Gastrocnemius medialis (tissue), 4 donors: ENCODE results near the gene AHNAK2. TPM values are rescaled to one million over a fixed set of nuclear protein-coding genes. Genes with fewer than 3 reads are reported as not detected.
A peak's percentile ranks its signal among the peaks of the same experiment; 100 is the strongest.

Experiments used
- ATAC-seq, 2 donors: fragments of 150-250 bp; one replicate each; pipeline ENCODE4 v1.9.1; 2016
- DNase-seq, 2 donors: peaks; one replicate each; pipeline ENCODE4 v3.0.0-alpha.2; 2019
- H3K27ac ChIP-seq, 4 donors: fragments of 200-600 bp; sonication (generic); 1 replicate in 1 of 4; 2 replicates in 3 of 4; pipeline ENCODE4 v1.5.1; 2016 to 2018; ENCODE audit warnings: mild to moderate bottlenecking in 2 of 4, moderate library complexity in 1 of 4
- H3K27me3 ChIP-seq, 3 donors: fragments of 200-600 bp; sonication (generic) in 2 of 3; 1 replicate in 1 of 3; 2 replicates in 2 of 3; pipeline versions ENCODE4 v1.5.1 to v1.6.0; 2016 to 2019; ENCODE audit warnings: mild to moderate bottlenecking in 1 of 3, moderate library complexity in 1 of 3
- H3K36me3 ChIP-seq, 2 donors: fragments of 200-600 bp; sonication (generic) in 1 of 2; one replicate each; pipeline ENCODE4 v1.5.1; 2017 to 2018
- H3K4me1 ChIP-seq, 2 donors: fragments of 200-600 bp; sonication (generic) in 1 of 2; one replicate each; pipeline ENCODE4 v1.5.1; 2016 to 2017; ENCODE audit warnings: mild to moderate bottlenecking in 2 of 2
- H3K4me3 ChIP-seq, 4 donors: fragments of 200-600 bp; sonication (generic) in 3 of 4; 1 replicate in 1 of 4; 2 replicates in 3 of 4; pipeline ENCODE4 v1.5.1; 2016 to 2019; ENCODE audit warnings: mild to moderate bottlenecking in 2 of 4
- H3K9me3 ChIP-seq, 3 donors: fragments of 200-600 bp; sonication (generic) in 2 of 3; 1 replicate in 1 of 3; 2 replicates in 2 of 3; pipeline ENCODE4 v1.5.1; 2016 to 2019
- CTCF ChIP-seq, 5 experiments: fragments of 450-650 bp in 3 of 5; fragments of 200-600 bp in 2 of 5; sonication (generic) in 2 of 5; IDR thresholded peaks in 4 of 5; conservative IDR thresholded peaks in 1 of 5; 1 replicate in 4 of 5; 2 replicates in 1 of 5; pipeline ENCODE4 v1.5.1; 2016 to 2019; ENCODE audit warnings: antibody characterized with exemption in 5 of 5, mild to moderate bottlenecking in 3 of 5, moderate library complexity in 3 of 5
- POLR2A ChIP-seq, 2 donors: fragments of 450-650 bp; IDR thresholded peaks; one replicate each; pipeline ENCODE4 v1.6.1; 2017; ENCODE audit warnings: antibody characterized with exemption in 2 of 2, mild to moderate bottlenecking in 2 of 2, moderate library complexity in 2 of 2
- in situ Hi-C, 4 donors: fragments of 200-750 bp; cut with MboI; loops; one replicate each; pipeline versions ENCODE4 v1.15.0 to v1.8.0; 2017; ENCODE audit warnings: low sequenced_read_pairs in 4 of 4
- intact Hi-C: fragments of 100-400 bp; cut with DNase I; formaldehyde crosslinking; loops from one replicate; pipeline ENCODE4 v1.15.1; 2023; ENCODE audit warnings: low total_unique reads
- total RNA-seq, 4 donors: library from RNA; depleted of rRNA; stranded (reverse); fragments of >200 nt; gene quantifications; one replicate each; pipeline versions ENCODE4 v1.1.0 to v1.2.3, GENCODE V29; 2016

Gene AHNAK2
- total RNA-seq, 4 donors from 2014 or later = 2.0 to 8.6 (median 3.4) TPM

GRCh38 chr14:105021656-105022275 lies 43.6 kb upstream of the AHNAK2 start:
- peak in 1 of 2 donors; percentile 11 for ATAC-seq
- Histone ChIP-seq H3K27me3 (no peaks in the 10 kb centered on the region), H3K4me1 (peaks cover 16 to 23% of the 10 kb centered on the region in 2 donors), H3K36me3 (no peaks in the 10 kb centered on the region), H3K9me3 (no peaks in the 10 kb centered on the region), H3K4me3 (peak overlapping the region; percentile 70 to 83 (median 76)), H3K27ac (peak overlapping the region; percentile 75 to 91 (median 86))
- intact Hi-C loops = loop anchor here (1.0 to 5.0 kb wide), 4 partner anchors 24 to 194 kb away; partner anchors contain the start of gene CLBA1
- DNase-seq = no peak
- TF ChIP-seq POLR2A (IDR thresholded peaks at IDR 0.05) = no peak
- TF ChIP-seq CTCF (IDR thresholded peaks at IDR 0.05 in 4 of 5, conservative IDR thresholded peaks at IDR 0.05 in 1 of 5) = no peak
- in situ Hi-C loops = no loop called here

- no peaks in the 10 kb centered on the region for H3K36me3 ChIP-seq
- TF ChIP-seq POLR2A (IDR thresholded peaks at IDR 0.05) (peak; percentile 75 to 82), CTCF (IDR thresholded peaks at IDR 0.05 in 4 of 5, conservative IDR thresholded peaks at IDR 0.05 in 1 of 5) (peak in 1 of 5 experiments; percentile 16)
- peaks cover 16 to 23% of the 10 kb centered on the region in 2 donors for H3K4me1 ChIP-seq
- DNase-seq = peak; percentile 88 to 94
- H3K9me3 ChIP-seq = no peaks in the 10 kb centered on the region
- intact Hi-C loops (loop anchor here (1.0 to 5.0 kb wide), 4 partner anchors 24 to 194 kb away; partner anchors contain the start of gene CLBA1), in situ Hi-C loops (no loop called here)
- no peaks in the 10 kb centered on the region for H3K27me3 ChIP-seq
- peak within 1 kb of the TSS; percentile 70 to 83 (median 80) for H3K4me3 ChIP-seq
- H3K27ac ChIP-seq = peak within 1 kb of the TSS; percentile 75 to 91 (median 86)
- peak; percentile 97 for ATAC-seq
Measured at GRCh38 chr14:105020815-105021655, 42.9 kb upstream of the AHNAK2 start, which contains the start of gene CDCA4. TSS of gene CDCA4 (minus strand) at chr14:105021083. CDS start at chr14:105011929, 9,154 bp downstream.

- Histone ChIP-seq H3K36me3 (no peaks in the 10 kb centered on the region), H3K27ac (peak overlapping the region; percentile 27 to 70 (median 49)), H3K4me1 (peaks cover 16 to 23% of the 10 kb centered on the region in 2 donors), H3K27me3 (no peaks in the 10 kb centered on the region), H3K4me3 (peak overlapping the region; percentile 60 to 82 (median 70)), H3K9me3 (no peaks in the 10 kb centered on the region)
- DNase-seq (no peak), ATAC-seq (no peak)
- TF ChIP-seq POLR2A (IDR thresholded peaks at IDR 0.05) = no peak
- TF ChIP-seq CTCF (IDR thresholded peaks at IDR 0.05 in 4 of 5, conservative IDR thresholded peaks at IDR 0.05 in 1 of 5) = no peak
- intact Hi-C loops = loop anchor here (5.0 kb wide), 1 partner anchor 193 kb away; no protein-coding TSS in a partner anchor
- in situ Hi-C loops = no loop called here
Measured at GRCh38 chr14:105019861-105020814, 42.0 kb upstream of the AHNAK2 start.

GRCh38 chr14:105018414-105018813 lies 40.2 kb upstream of the AHNAK2 start:
- DNase-seq (no peak), ATAC-seq (no peak)
- H3K27me3 ChIP-seq = no peaks in the 10 kb centered on the region
- H3K9me3 ChIP-seq = no peaks in the 10 kb centered on the region
- H3K4me1 ChIP-seq = peaks cover 16 to 23% of the 10 kb centered on the region in 2 donors
- in situ Hi-C loops = no loop called here
- no peak overlapping the region for H3K4me3 ChIP-seq
- no peak overlapping the region for H3K27ac ChIP-seq
- intact Hi-C loops = no loop called here
- no peaks in the 10 kb centered on the region for H3K36me3 ChIP-seq
- TF ChIP-seq POLR2A (IDR thresholded peaks at IDR 0.05) (no peak), CTCF (IDR thresholded peaks at IDR 0.05 in 4 of 5, conservative IDR thresholded peaks at IDR 0.05 in 1 of 5) (no peak)
